Measurements from ENCODE around the gene EPHB1.

The EPHB1 gene

DNA sequence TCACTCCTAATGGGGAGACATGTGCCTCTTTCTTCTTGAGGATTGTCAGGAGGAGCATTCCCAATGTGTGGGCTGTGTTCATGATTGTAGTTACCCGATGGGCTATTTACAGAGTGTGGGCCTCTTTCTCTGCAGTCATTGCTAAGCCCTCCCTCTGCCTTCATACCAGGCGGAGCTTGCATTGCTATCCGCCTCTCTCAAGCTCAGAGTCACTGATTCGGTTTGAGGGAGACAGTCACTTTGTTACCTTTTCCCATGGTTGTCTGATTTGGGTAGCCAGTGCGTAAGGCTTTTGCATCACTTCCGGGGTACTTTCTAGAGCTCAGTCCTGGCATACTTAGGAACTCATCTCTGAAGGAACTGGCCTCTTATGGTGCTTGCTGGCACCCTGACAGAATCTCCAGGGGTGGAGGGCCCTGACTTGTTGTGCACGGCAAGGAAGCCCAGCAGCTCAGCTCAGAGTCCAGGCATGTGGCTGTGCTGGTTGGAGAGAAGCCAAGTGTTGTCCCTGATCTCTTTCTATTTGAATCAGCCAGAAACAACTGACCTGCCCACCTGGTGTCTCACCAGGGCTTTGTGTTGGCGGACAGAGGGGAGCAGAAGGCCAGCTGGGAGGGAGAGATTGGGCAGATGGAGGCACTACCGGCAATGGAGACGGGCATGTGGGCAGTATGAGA lies 79.8 kb downstream of the EPHB1 start:
- H3K4me1 ChIP-seq (ENCODE audit: control insufficient read depth in 1 of 2, insufficient read depth in 1 of 2, low read depth in 1 of 2, low read length in 1 of 2) = no peaks in the 10 kb centered on the region
- H3K4me3 ChIP-seq (ENCODE audit: low read depth in 1 of 2, low read length in 1 of 2) = no peak overlapping the region
- H3K36me3 ChIP-seq = no peaks in the 10 kb centered on the region
- no peaks in the 10 kb centered on the region for H3K9me3 ChIP-seq
- H3K27ac ChIP-seq = no peak overlapping the region
- no peaks in the 10 kb centered on the region for H3K27me3 ChIP-seq
- TF ChIP-seq CTCF (IDR thresholded peaks at IDR 0.05) = no peak

- Histone ChIP-seq H3K9me3 (no peaks in the 10 kb centered on the region), H3K36me3 (no peaks in the 10 kb centered on the region), H3K4me3 (ENCODE audit: low read depth in 1 of 2, low read length in 1 of 2) (no peak overlapping the region), H3K4me1 (ENCODE audit: control insufficient read depth in 1 of 2, insufficient read depth in 1 of 2, low read depth in 1 of 2, low read length in 1 of 2) (no peaks in the 10 kb centered on the region), H3K27ac (no peak overlapping the region), H3K27me3 (no peaks in the 10 kb centered on the region)
- TF ChIP-seq CTCF (IDR thresholded peaks at IDR 0.05) = no peak
These were observed 81.8 kb downstream of the EPHB1 start for GRCh38 chr3:134876836-134877235.

DNA sequence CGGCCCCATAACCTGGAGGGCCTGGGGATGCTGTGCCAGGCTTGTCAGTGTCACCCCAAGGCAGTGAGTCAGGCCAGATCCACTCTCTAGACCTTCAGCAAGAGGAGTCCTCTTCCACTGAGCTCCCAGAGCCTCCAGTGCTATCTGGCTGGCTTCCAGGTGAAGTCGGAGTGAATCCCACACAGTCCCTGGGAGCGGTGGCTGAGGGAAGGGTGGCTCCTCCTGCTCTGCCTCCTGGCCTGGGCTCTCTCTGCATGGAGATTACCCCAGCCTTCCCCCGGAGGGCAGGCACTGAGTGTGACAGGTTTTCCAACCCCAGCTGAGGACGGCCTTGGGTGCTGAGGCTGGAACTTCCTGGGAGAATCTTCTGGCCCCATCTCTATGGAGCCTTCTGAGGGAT lies 82.7 kb downstream of the EPHB1 start:
- Histone ChIP-seq H3K27ac (no peak overlapping the region), H3K4me3 (ENCODE audit: low read depth in 1 of 2, low read length in 1 of 2) (no peak overlapping the region), H3K36me3 (no peaks in the 10 kb centered on the region), H3K27me3 (no peaks in the 10 kb centered on the region), H3K9me3 (no peaks in the 10 kb centered on the region), H3K4me1 (ENCODE audit: control insufficient read depth in 1 of 2, insufficient read depth in 1 of 2, low read depth in 1 of 2, low read length in 1 of 2) (no peaks in the 10 kb centered on the region)
- no peak for TF ChIP-seq CTCF (IDR thresholded peaks at IDR 0.05)

GRCh38 chr3:134879990-134880389 lies 84.9 kb downstream of the EPHB1 start:
- Histone ChIP-seq H3K27me3 (no peaks in the 10 kb centered on the region), H3K36me3 (no peaks in the 10 kb centered on the region), H3K4me3 (ENCODE audit: low read depth in 1 of 2, low read length in 1 of 2) (no peak overlapping the region), H3K9me3 (no peaks in the 10 kb centered on the region), H3K4me1 (ENCODE audit: control insufficient read depth in 1 of 2, insufficient read depth in 1 of 2, low read depth in 1 of 2, low read length in 1 of 2) (no peaks in the 10 kb centered on the region), H3K27ac (no peak overlapping the region)
- TF ChIP-seq CTCF (IDR thresholded peaks at IDR 0.05) = no peak

DNA sequence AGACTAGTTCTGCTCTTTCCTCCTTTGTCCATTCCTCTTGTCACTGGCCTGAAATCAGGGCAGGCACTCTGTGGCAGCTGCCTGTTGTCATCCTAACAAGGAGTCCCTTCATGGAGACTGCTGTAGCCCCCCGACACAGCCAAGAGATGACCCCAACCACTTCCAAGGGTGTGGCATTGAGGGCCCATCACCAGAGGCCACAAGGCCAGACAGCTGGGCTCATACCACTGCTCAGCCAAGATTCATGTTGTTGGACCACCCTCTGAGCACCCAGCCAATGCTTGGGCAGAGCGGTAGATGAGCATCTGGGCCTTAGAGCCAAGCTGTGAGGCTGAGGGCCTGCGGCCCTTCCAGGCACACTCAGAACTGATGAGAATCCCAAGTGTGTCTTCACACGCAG lies 85.4 kb downstream of the EPHB1 start:
- H3K9me3 ChIP-seq = no peaks in the 10 kb centered on the region
- H3K36me3 ChIP-seq = no peaks in the 10 kb centered on the region
- no peak overlapping the region for H3K27ac ChIP-seq
- no peaks in the 10 kb centered on the region for H3K4me1 ChIP-seq (ENCODE audit: control insufficient read depth in 1 of 2, insufficient read depth in 1 of 2, low read depth in 1 of 2, low read length in 1 of 2)
- H3K27me3 ChIP-seq = no peaks in the 10 kb centered on the region
- no peak for TF ChIP-seq CTCF (IDR thresholded peaks at IDR 0.05)
- H3K4me3 ChIP-seq (ENCODE audit: low read depth in 1 of 2, low read length in 1 of 2) = no peak overlapping the region

Data from neutrophil (primary cell).